Neutrophil (primary cell): ENCODE data around the gene RRP1B.
A peak's percentile ranks its signal among the peaks of the same experiment; 100 is the strongest.

ENCODE experiments used
- H3K27ac ChIP-seq: fragments of 200-600 bp; sonication (generic); 2 replicates; pipeline ENCODE4 v1.5.1; 2016; ENCODE audit warnings: mild to moderate bottlenecking, moderate library complexity
- H3K27me3 ChIP-seq: fragments of 200-600 bp; sonication (generic); 2 replicates; pipeline ENCODE4 v1.6.0; 2016; ENCODE audit warnings: mild to moderate bottlenecking
- H3K36me3 ChIP-seq: fragments of 200-600 bp; sonication (generic); 2 replicates; pipeline ENCODE4 v1.5.1; 2017
- H3K4me1 ChIP-seq, 2 experiments: fragments of 200-600 bp in 1 of 2; sonication (generic) in 1 of 2; 1 replicate in 1 of 2; 2 replicates in 1 of 2; pipeline versions ENCODE4 v1.5.1 to v1.6.1; 2013 to 2016; ENCODE audit warnings: low read depth in 1 of 2, low read length in 1 of 2, mild to moderate bottlenecking in 1 of 2, moderate library complexity in 1 of 2; ENCODE audit not compliant: control insufficient read depth in 1 of 2, insufficient read depth in 1 of 2
- H3K4me3 ChIP-seq, 2 experiments: fragments of 200-600 bp in 1 of 2; sonication (generic) in 1 of 2; 1 replicate in 1 of 2; 2 replicates in 1 of 2; pipeline ENCODE4 v1.5.1; 2013 to 2016; ENCODE audit warnings: low read depth in 1 of 2, low read length in 1 of 2, mild to moderate bottlenecking in 1 of 2, moderate library complexity in 1 of 2
- H3K9me3 ChIP-seq: fragments of 200-600 bp; sonication (generic); 2 replicates; pipeline ENCODE4 v1.5.1; 2016
- TF ChIP-seq, protein P1 (sequence below): fragments of 200-600 bp; sonication (generic); IDR thresholded peaks from 2 replicates; pipeline ENCODE4 v1.5.1; 2016; ENCODE audit warnings: antibody characterized with exemption

RRP1B gene

DNA sequence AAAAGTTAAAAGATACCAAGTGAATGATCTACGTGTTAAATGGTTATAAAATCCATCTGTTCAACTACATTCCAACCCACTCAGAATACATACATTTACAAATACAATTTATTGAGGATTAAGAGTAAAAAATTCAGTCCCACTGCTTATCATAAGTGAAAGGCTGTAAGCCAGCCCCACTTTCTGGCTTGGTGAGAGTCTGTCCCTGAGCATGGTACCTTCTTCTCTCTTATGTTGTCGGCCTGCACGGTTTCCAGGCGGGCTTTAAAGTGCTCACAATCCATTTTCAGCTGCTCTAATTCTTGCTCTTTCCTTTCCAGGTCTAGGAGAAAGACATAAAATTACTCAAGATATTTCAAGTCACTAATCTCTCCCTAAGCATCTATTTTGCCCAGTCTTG, 15.3 kb upstream of the RRP1B start:
- Histone ChIP-seq H3K9me3 (no peaks in the 10 kb centered on the region), H3K27me3 (no peaks in the 10 kb centered on the region), H3K27ac (no peak overlapping the region), H3K36me3 (no peaks in the 10 kb centered on the region), H3K4me1 (peaks cover 8 to 14% of the 10 kb centered on the region in 2 experiments), H3K4me3 (no peak overlapping the region)
- TF ChIP-seq, protein P1, sequence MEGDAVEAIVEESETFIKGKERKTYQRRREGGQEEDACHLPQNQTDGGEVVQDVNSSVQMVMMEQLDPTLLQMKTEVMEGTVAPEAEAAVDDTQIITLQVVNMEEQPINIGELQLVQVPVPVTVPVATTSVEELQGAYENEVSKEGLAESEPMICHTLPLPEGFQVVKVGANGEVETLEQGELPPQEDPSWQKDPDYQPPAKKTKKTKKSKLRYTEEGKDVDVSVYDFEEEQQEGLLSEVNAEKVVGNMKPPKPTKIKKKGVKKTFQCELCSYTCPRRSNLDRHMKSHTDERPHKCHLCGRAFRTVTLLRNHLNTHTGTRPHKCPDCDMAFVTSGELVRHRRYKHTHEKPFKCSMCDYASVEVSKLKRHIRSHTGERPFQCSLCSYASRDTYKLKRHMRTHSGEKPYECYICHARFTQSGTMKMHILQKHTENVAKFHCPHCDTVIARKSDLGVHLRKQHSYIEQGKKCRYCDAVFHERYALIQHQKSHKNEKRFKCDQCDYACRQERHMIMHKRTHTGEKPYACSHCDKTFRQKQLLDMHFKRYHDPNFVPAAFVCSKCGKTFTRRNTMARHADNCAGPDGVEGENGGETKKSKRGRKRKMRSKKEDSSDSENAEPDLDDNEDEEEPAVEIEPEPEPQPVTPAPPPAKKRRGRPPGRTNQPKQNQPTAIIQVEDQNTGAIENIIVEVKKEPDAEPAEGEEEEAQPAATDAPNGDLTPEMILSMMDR: no peak

DNA sequence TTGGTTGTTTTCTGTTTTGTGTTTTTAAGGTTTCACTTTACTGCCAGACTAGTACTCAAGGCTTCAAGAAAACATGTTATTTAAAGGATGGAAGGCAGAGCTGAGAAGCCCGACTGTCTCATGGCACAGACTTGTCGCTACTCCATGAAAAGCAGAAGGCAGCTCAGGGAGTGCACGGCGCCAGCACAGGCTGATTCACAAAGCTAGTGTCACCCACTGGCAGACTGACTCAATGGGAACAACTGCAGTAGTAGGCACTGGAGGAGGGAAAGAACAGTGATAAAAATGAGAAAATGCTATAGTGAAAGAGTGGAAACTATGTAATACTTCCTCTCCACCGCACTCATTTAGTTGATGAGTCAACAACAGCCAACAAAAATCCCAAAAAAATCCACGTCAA, 14.8 kb upstream of the RRP1B start:
- H3K27ac ChIP-seq: no peak overlapping the region

DNA sequence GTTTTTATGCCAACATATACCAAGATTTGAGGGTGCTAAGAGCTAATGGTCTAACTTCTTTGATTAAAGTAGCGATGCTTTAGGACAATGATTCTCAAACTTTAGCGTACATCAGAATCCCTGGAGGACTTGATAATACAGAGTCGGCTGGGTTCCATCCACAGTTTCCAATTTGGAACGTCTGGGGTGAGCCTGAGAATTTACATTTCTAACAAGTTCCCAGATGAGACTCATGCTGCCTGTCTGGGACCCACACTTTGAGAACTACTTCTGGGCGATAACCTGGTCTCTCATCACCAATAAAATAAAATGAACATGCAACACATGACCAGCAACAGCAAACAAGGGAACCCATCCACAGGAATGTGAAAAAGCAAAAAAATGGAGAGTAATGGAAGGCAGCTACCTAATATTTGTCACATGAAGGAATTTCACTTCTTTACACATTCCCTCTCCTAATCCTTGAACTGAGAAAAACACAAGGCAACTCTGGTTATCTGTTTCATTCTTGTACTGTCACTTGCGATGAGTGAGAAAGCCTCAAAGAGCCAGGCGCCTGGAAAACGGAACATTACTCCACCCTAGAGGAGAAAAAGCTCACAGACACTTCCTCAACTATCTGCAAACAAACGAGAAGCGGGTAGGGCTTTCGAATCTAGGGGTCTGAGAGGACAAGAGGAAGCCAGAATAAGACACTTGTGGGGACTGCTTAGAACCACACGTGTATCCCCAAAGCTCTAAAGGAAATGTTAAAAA, 14.0 kb upstream of the RRP1B start:
- Histone ChIP-seq H3K9me3 (no peaks in the 10 kb centered on the region), H3K4me3 (no peak overlapping the region), H3K27me3 (no peaks in the 10 kb centered on the region), H3K36me3 (no peaks in the 10 kb centered on the region), H3K27ac (no peak overlapping the region), H3K4me1 (peaks cover 8 to 14% of the 10 kb centered on the region in 2 experiments)
- TF ChIP-seq, protein P1: no peak

More for the DNA sequence above, 14.8 kb upstream of the RRP1B start:
- no peaks in the 10 kb centered on the region for H3K36me3 ChIP-seq
- TF ChIP-seq, protein P1: no peak
- no peaks in the 10 kb centered on the region for H3K9me3 ChIP-seq
- H3K4me1 ChIP-seq: peaks cover 8 to 14% of the 10 kb centered on the region in 2 experiments
- H3K27me3 ChIP-seq: no peaks in the 10 kb centered on the region
- H3K4me3 ChIP-seq: no peak overlapping the region

DNA sequence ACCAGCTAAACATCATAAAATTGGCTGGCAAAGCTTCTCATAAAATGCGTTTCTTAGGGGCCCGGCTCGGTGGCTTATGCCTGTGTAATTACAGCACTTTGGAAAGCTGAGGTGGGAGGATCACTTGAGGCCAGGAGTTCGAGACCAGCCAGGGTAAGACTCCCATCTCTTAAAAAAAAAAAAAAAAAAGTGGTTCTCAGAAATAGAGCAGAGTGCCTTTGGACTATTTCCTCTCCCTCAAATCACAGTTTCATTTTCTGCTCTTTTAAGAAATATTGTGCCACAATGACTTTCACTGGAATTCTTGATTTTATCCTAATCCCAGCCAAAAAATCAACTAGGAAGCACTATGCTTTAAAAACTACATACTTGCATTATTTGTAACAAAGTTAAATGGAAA, 13.4 kb upstream of the RRP1B start:
- Histone ChIP-seq H3K9me3 (no peaks in the 10 kb centered on the region), H3K4me3 (no peak overlapping the region), H3K4me1 (peaks cover 8 to 14% of the 10 kb centered on the region in 2 experiments), H3K36me3 (no peaks in the 10 kb centered on the region), H3K27ac (no peak overlapping the region), H3K27me3 (no peaks in the 10 kb centered on the region)
- TF ChIP-seq, protein P1: no peak

DNA sequence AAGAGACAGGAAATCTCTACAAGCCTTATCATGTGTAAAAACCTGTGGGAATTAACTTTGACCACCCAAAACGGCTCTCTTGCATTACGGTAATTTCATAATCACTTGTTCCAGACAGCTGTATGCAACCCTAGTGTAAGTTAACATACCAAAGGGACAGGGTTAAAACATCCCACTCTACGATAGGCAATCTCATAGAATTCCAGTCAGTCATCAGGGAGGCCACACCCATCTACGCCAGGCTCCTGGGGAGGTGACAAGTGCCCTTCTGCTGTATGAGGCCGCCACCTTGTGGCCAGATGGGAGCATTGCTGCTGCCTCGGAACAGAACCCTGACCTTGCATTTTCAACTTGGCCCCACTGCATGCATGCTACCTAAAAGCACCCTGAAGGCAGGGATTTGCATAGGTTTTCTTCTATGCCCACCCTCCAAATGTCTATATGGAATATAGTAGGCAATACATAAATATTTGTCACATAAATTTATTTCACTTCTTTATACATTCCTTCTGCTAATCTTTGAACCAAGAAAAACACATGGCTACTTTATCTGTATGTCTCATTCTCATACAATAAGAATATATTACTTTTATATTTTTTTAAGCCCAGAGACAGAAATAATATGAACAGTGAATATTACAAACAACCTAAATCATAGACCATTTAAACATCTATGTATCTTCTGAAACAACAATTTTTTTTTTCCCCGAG, 12.7 kb upstream of the RRP1B start:
- Histone ChIP-seq H3K4me3 (no peak overlapping the region), H3K27me3 (no peaks in the 10 kb centered on the region), H3K9me3 (no peaks in the 10 kb centered on the region), H3K27ac (no peak overlapping the region), H3K4me1 (peaks cover 8 to 14% of the 10 kb centered on the region in 2 experiments), H3K36me3 (no peaks in the 10 kb centered on the region)
- TF ChIP-seq, protein P1: peak; percentile 99
